ENCODE results near the gene MSANTD7.
"Not testable (repeated sequence)": the region's sequence is repeated elsewhere in the genome, so short reads cannot be mapped to it uniquely, and the experiment has no call there.

The MSANTD7 gene, protein sequence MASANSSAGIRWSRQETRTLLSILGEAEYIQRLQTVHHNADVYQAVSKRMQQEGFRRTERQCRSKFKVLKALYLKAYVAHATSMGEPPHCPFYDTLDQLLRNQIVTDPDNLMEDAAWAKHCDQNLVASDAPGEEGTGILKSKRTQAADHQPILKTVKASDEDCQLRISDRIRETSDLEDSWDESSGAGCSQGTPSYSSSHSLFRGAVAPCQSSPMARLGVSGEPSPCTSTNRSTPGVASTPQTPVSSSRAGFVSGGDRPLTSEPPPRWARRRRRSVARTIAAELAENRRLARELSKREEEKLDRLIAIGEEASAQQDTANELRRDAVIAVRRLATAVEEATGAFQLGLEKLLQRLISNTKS

DNA sequence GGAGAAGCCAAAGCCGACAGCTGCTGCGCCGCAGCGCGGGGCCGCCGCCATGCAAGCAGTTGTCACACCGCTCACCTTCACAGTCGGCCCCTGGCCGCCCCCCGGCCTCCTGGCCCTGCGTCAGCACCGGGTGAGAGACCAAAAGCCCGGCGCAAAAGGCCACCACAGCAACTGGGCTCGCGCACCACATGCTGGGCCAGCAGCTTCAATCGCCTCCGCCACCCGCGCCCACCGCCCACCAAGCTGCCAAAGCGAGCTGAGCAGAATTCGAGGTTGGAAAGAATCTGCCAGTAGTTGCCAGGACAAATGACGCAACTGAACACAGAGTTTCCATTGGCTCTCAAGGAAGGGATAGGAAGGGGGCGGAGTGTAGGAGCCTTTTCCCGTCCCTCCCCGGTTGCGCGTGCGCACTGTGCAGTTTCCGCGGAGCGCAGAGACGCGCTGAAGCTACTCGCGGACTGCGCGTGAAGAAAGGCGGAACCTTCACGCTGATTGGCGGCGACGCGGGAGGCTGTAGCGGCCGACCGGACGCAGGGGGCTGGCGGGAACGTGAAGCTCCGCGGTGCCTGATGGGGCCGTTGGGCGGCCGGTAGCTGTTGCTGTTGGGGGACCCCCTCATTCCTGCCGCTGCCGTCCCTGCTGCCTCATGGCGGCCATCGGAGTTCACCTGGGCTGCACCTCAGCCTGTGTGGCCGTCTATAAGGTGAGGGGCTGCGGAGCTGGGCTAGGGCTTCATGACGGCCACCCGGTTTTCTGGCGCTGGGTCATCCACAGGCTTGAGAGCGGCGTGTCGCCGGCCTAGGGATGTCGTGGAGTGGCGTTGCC is at the start of gene MSANTD7, which contains the start of the genes CDNF and HSPA14:
Gene MSANTD7 (plus strand): TSS at position 550 of the 825 bp plus-strand sequence. CDS start 3,979 bp downstream, outside the sequence.
Gene CDNF (minus strand): TSS at position 281 of the 825 bp plus-strand sequence. CDS start 91 bp downstream, at position 190.
Gene HSPA14 (plus strand): TSS at position 550 of the 825 bp plus-strand sequence. CDS start 97 bp downstream, at position 647.
- in situ Hi-C loops (cut with MboI; ENCODE audit: low sequenced_read_pairs) = no loop called here

DNA sequence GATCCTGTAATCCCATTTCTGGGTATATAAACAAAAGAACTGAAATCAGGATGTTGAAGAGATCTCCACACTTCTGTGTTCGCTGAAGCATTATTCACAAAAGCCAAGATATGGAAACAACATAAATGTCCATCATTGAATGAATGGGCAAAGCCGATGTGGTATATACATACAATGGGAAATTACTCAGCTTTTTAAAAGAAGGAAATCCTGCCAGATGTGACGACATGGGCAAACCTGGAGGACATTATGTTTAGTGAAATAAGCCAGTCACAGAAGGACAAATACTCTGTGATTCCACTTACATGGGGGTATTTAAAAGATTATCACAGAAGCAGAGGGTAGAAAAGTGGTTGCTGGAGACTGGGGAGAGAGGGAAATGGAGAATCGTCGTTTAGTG is 39.5 kb upstream of the MSANTD7 start:
- in situ Hi-C loops (cut with MboI; ENCODE audit: low sequenced_read_pairs) = no loop called here

- in situ Hi-C loops (cut with MboI; ENCODE audit: low sequenced_read_pairs) = no loop called here
These were observed 37.7 kb upstream of the MSANTD7 start for GRCh38 chr10:14800397-14800796.

- in situ Hi-C loops (cut with MboI; ENCODE audit: low sequenced_read_pairs) = no loop called here
These were observed 36.4 kb upstream of the MSANTD7 start for GRCh38 chr10:14801723-14802122.

GRCh38 chr10:14803827-14804226 is 34.3 kb upstream of the MSANTD7 start:
- in situ Hi-C loops (cut with MboI; ENCODE audit: low sequenced_read_pairs) = no loop called here

DNA sequence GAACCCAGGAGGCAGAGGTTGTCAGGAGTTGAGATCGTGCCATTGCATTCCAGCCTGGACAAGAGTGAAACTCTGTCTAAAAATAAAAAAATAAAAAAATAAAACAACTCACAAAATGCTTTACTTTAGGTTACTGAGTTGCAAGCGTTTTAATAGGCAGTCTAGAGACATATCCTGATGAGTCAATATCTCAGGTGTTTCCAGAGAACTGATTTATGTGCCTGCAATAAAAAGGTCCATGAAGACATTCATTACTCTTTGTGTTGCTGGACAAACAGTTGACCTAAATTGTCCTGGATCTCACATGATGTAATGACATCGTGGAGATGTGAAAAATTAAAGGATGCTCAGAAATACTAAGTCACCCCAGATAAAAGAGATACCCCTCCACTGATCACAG is 31.8 kb upstream of the MSANTD7 start:
- in situ Hi-C loops (cut with MboI; ENCODE audit: low sequenced_read_pairs) = no loop called here

- in situ Hi-C loops (cut with MboI; ENCODE audit: low sequenced_read_pairs) = no loop called here
These were observed 26.8 kb upstream of the MSANTD7 start for GRCh38 chr10:14810969-14811953.

DNA sequence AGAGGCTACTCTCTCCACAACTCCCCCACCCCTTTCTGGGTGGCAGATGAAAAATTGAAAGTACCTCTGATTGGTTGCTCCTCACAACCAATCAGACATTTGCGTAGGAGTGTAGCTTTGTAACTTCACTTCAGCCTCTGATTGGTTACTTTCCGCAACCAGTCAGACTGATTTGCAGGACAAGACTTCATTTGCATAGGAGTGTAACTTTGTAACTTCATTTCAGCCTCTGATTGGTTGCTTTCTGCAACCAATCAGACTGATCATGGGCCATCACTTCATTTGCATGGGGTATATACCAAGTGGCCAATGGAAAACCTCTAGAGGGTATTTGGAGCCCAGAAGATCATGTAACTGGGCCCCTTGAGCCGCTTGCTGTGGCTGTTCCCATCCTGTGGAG is 25.8 kb upstream of the MSANTD7 start:
- in situ Hi-C loops (cut with MboI; ENCODE audit: low sequenced_read_pairs) = no loop called here

GRCh38 chr10:14815681-14816080 is 22.4 kb upstream of the MSANTD7 start:
- in situ Hi-C loops (cut with MboI; ENCODE audit: low sequenced_read_pairs) = no loop called here

GRCh38 chr10:14816717-14817116 is 21.4 kb upstream of the MSANTD7 start:
- in situ Hi-C loops (cut with MboI; ENCODE audit: low sequenced_read_pairs) = not testable (repeated sequence)

- in situ Hi-C loops (cut with MboI; ENCODE audit: low sequenced_read_pairs) = no loop called here
These were observed 17.9 kb upstream of the MSANTD7 start for GRCh38 chr10:14820010-14820774.

DNA sequence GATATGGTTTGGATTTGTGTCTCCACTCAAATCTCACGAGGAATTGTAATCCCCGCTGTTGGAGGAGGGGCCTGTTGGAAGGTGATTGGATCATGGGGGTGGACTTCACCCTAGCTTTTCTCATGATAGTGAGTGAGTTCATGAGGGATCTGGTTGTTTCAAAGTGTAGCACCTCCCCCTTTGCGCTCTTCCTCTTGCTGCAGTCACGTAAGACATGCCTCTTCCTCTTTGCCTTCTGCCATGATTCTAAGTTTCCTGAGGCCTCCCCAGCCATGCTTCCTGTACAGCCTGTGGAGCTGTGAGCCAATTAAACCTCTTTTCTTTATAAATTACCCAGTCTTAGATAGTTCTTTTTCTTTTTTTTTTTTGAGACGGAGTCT is 17.3 kb upstream of the MSANTD7 start:
- in situ Hi-C loops (cut with MboI; ENCODE audit: low sequenced_read_pairs) = no loop called here

DNA sequence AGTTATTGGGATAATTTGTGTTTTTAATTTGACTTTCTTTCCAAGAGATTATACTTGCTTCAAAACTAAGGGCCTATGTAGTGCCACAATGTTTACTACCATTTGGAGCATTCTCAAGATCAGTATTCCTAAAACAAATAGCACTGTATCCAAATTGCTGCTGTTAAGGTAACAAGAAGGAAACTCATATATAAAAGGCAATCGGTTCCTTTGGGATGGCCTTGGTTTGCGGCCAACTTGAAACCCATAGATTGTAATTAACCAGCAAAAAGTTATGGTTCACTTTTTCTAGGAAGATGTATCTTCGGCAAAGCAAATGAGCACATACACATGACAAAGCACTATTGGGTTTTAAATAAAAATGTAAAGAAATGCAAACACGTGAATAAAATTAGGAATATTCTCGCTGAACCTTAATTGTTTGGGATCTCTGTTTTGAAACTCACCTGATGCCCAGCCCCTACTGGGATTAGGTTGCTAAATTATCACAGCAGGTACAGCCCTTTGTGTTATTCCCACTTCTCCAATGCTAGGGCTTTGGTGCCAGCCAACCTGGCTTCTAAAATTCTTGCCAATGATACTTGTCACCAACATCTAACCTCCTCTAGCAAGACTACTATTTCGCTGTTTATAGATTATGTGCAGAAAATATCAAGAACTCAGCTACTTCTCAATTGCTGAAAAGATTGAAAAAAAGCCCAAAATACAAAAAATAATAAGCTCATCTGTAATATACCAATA is 16.3 kb upstream of the MSANTD7 start:
- in situ Hi-C loops (cut with MboI; ENCODE audit: low sequenced_read_pairs) = no loop called here

DNA sequence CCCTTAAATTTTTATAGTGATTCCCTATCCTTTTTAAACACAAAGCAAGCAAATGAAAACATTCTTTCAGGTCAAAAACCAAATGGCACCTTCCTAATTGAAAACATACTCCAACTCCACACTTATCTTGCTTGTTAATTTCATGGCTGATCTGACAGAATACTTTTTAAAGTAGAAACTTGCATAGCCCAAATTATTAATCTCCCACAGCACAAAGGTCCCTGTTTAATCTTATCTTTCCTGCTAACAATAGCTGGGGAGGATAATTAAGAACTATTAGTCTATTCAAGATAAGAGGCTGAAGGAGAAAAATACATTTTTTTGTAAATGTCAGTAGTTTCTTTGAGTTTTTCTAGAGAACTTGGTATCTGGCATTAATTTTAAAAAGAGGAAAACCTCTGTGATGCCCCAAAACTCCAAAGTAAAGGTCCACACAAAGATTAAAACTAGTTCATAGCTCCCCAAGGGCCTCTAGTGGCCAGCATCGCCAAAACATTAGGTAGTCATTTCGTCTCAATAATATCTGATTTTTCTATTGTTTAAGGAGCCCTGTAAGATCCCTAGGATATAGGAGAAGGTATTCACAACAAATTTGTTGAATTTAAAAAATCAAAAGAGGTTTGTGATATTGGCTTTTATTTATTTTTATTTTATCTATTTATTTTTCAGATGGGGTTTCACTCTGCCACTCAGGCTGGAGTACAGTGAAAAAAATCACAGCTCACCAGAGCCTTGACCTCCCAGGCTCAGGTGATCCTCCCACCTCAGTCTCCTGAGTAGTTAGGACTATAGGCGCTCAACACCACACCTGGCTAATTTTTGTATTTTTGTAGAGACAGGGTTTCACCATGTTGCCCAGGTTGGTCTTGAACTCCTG is 15.0 kb upstream of the MSANTD7 start:
- in situ Hi-C loops (cut with MboI; ENCODE audit: low sequenced_read_pairs) = no loop called here

DNA sequence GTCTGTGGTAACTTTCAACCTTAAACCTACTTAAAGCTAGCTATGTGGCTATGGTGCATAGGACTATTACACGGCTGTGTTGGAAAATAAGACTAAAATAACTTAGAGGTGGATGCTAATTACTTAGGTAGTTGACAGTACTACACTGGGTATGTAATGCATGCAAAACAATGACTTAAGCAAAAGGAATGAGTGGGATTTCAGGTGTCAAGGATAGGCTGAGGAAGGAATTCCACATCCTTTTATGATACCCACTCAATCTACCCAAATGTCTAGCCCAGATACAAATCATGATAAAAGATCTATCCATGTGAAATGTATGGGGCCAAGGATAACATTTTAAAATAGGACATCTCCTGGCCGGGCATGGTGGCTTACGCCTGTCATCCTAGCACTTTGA is 14.1 kb upstream of the MSANTD7 start:
- in situ Hi-C loops (cut with MboI; ENCODE audit: low sequenced_read_pairs) = no loop called here

GRCh38 chr10:14826076-14826829 is 11.9 kb upstream of the MSANTD7 start:
- in situ Hi-C loops (cut with MboI; ENCODE audit: low sequenced_read_pairs) = no loop called here

DNA sequence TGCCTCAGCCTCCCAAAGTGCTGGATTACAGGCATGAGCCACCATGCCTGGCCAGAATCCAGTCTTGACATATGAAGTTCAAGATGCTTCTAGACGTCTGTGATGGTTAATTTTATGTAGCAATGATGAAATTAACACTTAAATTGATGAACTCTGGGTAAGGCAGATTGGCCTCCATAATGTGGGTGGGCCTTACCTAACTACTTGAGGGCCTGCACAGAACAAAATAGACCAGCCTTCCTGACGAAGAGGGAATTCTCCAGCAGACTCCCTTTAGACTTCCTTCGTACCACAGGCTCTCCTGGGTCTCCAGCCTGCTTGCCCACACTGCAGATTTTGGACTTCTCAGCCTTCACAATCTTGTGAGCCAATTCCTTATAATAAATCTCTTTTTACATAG is 5.0 kb upstream of the MSANTD7 start:
- in situ Hi-C loops (cut with MboI; ENCODE audit: low sequenced_read_pairs) = no loop called here

DNA sequence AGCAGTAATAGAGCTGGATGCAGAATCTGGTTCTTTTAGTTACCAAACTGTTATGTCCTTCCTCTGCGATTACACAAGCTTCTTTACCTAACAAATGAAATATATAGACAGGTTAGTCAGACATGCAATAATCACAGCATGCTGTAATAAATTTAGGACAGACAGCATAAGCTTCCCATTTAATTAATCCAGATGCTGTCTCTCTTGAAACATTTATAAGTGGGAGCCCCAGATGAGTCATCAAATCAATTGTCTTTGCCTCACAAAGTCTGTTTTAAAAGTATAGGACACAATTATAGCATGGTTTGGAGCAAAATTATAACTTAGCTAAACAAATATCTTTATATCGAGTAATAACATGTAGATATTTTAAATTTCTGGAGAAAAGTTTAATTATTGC is 1.9 kb upstream of the MSANTD7 start:
- in situ Hi-C loops (cut with MboI; ENCODE audit: low sequenced_read_pairs) = no loop called here

All from HL-60/S4 treated with phorbol 12-myristate 13-acetate at 8.2 ng/mL for 4 days and 3 days (cell line).